HG03045 (cell line): Measurements from ENCODE around the gene FBXO31.

Experiments
- ATAC-seq: cut with Tn5 transposase; IDR thresholded peaks from one replicate; pipeline ENCODE4 v1.9.1; 2021; ENCODE audit warnings: mild to moderate bottlenecking, moderate library complexity; ENCODE audit not compliant: unreplicated experiment

FBXO31 gene

GRCh38 chr16:87383505-87384161, at the start of gene FBXO31:
Gene FBXO31 (minus strand): TSS chr16:87383776. CDS start chr16:87383744, 32 bp downstream.
- peak; percentile 58 for ATAC-seq

DNA sequence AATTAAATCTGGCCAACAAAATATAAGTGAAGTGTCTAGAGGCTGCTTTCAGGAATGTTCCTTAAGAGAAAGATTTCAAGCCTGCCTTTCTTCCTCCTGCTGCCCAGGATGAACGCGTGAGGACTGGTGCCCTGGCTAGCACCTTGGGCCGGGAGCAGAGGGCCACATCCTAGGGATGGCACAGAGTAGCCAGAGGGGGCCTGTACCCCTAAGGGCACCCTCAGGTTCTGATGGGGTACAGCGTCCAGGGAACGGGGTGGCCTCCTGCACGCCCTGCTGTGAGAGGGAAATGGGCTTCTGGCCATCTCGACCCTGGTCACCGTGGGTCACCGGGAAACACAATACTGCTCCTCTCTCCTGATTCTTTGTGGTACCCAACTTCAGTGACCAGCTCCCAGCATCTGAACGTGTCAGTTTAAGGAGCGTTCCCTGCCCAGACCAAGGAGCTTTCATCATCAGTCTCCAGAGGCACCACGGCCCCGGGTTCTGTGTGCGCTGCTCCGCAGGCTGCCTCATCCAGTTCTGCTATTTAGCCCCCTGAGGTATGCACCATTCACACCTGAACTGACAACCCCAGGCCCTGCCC, 48.8 kb upstream of the FBXO31 start:
- ATAC-seq: no peak

DNA sequence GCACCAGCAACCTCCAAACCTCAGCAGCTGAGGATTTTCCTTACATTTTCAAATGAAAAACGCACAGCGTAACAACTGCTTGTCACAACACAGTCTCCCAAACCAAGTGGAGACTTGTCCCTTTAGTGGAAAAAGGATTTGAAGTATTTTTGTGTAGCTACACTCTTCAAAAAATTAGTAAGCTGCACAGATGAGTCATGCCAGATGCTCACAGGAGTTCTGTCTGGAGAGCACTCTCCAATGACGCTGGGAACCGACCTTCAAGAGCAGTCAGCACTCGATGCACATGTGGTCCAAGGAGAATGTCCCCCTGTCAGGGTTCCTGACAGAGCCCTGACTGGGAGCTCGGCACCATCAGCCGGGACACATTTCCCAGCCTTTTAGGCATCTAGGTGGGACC, 48.4 kb upstream of the FBXO31 start:
- ATAC-seq: no peak

- no peak for ATAC-seq
Measured at GRCh38 chr16:87426423-87427215, 43.0 kb upstream of the FBXO31 start.

GRCh38 chr16:87425941-87426340, 42.4 kb upstream of the FBXO31 start:
- no peak for ATAC-seq

DNA sequence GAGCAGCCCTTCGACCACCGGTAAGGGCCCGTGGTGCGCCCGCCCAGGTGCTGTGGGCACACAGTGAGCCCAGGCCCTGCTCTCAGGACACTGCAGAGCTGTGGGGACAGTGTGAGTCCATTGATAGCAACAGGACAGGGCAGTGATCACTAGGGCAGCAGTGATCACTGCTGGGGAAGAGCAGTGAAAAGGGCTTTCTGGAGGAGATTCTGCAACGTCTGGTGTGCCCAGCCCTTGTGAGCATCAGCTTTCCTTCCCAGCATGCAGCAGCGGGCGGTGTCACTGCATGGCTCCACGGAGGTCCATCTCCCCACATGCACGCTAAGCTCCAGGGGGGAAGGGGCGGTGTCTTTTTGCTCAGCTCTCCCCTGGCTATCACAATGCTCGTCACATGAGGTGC, 40.7 kb upstream of the FBXO31 start:
- ATAC-seq: no peak

- no peak for ATAC-seq
Measured at GRCh38 chr16:87423429-87423828, 39.9 kb upstream of the FBXO31 start.

DNA sequence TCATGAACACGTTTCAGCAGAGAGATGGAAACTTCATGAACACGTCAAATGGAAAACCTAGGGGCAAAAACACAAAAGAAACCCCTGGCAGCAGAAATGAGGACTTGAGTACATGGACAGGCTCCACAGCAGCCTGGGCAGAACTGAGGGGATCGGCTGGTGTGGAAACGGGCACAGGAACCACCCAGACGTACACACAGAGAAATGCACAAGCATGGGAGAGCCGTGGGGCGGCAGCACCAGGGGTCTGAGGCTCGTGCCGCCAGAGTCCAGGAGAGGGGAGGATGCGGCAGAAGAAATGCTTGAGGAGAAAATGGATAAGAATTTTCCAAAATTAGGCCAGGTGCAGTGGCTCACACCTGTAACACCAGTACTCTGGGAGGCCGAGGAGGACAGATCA, 38.5 kb upstream of the FBXO31 start:
- ATAC-seq: no peak

DNA sequence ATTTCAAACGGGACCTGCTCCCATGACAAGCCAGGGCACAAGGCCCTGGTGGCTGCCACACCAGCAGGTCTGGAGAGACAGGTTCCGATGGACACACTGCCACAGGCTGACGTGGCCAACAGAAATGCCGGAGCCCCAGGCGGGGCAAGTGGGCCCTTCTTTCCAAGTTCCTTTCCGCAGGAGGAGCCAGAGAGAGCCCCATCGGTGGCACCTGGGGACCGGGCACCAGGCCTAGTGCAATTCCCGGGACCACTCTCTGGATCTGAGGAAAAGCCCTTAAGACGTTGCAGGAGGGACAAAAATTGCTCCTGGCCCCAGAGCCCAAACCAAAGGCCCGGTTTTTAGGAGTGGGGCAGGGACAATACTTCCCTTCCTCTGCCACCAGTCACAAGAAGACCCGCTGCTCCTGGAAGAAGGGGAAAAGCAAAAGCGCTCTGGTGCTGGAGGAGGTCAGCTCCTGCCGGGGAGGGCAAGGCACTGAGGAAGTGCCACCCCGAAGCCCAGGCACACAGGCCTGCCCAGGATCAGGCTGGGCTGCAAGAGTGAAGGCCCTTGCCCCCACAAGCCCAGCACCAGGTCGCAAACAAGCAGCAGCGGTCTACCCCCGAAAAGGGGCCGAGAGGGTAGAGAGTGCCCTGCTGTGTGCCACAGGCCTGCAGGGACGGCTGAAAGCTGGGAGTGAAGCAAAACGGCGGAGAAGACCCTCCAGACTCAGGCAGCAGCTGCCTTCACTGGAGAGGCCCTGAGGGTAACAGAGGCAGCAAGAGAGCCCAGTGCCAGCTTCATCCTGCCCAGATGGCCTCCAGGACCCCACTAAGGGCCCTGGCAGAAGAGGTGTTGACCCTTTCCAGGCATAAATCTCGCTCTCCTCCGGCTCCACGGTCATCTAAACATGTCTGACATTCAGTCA, 37.7 kb upstream of the FBXO31 start:
- ATAC-seq: no peak

DNA sequence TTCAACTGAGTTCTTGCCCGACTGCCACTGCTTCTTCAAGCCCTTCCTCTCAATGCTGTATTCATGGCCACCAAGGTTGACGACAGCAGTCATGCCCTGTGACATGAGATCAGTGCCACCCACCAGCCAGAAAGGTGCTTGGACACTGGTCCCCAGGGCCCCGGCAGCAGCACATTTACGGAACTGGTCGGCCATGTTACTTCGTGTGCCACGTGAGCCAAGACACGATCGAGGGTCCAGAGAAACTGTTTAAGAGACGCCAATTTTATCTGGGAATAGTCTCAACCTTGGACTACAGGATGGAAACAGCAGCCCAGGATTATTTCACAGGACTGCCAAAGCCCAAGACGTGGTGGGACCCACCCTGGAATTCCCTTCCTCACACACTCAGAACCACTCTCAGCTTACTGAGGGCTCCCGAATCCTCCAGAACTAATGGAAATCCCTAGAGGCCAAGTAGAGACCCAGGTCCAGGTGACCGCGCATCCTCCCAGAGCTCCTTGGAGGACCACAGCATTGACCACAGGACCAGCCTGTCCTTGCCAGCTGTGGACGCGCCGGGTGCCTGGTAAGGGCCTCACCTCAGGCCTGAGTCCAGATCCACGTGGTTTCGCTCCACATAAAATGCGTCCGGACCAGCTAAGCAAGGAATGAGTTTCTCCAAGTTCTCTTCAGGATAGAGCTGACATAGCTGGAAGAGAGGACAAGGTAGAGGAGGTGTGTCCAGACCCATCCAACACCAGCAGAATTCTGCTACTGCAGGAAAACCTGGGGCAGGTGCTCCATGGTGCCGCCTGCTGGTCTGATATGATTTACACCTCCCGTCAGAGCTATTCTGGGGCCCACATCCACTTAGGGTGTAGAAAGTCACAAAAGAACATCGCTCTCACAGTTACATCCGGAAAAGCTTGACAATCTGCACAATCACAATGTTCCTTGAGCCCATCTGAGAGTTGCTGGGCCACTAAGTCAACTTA, 36.7 kb upstream of the FBXO31 start:
- no peak for ATAC-seq

DNA sequence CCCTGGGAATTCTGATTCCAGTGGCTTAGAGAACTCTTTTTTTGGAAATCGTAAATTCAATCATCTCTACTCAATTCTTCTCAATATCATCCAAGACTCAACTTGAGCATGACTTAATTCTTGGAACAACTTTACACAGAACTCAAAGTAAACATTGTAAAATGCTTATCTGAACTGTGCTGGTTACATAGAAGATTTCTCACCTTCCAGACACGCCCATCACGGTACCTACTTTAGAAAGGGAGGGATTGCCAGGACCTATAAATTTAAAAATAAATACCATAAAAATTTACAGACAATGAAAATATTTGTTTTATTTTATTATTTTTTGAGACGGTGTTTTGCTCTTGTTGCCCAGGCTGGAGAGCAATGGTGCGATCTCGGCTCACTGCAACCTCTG, 35.1 kb upstream of the FBXO31 start:
- no peak for ATAC-seq

- no peak for ATAC-seq
Measured at GRCh38 chr16:87418216-87418615, 34.6 kb upstream of the FBXO31 start.

DNA sequence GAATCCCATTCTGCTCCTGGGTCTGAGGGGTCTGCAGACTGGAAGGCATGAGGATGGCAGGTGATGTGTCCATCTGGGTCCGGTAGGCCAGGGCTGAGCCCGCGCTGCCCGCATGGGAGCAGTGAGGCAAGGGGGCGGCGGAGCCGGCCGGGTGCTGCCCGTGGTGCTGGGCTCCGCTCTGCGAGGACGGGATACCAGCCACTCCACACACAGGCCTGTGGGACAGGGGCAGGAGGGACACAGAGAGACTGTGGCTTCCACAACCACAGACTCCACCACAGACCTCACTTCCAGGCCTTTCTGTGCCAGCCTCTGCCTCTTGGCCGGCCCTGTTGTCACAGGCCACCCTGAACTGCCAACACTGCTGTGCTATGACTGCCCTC, 33.9 kb upstream of the FBXO31 start:
- no peak for ATAC-seq

- no peak for ATAC-seq
Measured at GRCh38 chr16:87416826-87417527, 33.4 kb upstream of the FBXO31 start.

GRCh38 chr16:87415441-87415840, 31.9 kb upstream of the FBXO31 start:
- ATAC-seq: no peak

DNA sequence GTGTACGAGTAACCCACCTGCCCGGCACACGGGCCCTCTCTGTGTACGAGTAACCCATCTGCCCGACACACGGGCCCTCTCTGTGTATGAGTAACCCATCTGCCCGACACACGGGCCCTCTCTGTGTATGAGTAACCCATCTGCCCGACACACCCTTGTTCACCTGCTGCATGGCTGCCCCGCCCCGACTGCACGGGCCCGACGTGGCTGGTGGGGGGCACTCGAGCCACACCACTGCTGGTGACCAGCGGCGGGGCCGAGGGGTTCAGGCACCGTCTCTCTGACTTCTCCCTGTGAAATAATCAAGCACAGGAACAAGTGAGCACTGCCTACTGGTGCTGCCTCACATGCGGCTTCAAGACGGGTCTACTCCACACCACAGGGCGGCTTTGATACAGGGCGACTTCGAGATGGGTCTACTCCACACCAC, 30.7 kb upstream of the FBXO31 start:
- ATAC-seq: no peak

DNA sequence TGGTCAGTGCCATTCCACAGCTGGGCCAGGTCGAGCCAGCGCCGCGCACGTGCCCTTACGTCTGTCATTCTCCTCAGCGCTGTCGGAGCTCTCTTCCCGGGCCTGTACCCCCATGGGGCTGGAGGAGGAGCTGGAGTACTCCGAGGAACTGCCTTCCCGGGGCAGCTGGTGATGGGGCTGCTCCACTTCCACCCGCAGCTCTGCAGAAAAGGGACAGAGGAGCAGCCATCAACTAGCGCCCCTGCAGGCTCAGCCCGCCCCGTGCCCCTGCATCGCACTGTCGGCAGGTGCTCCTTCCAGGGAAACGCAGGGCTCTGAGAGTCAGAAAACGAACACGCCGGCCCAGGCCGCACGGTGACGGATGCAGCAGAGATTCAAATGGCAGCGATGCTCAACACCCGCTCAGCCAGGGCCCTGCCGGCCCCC, 29.4 kb upstream of the FBXO31 start:
- ATAC-seq: no peak

- no peak for ATAC-seq
Measured at GRCh38 chr16:87412371-87412995, 28.9 kb upstream of the FBXO31 start.
